HepG2 (cell line): ENCODE measurements around the gene ANKZF1. TPM values are rescaled to one million over a fixed set of nuclear protein-coding genes. Genes with fewer than 3 reads are reported as not detected.

Experiments
- BCL6 ChIP-seq: IDR thresholded peaks from 2 replicates; pipeline ENCODE4 v1.6.1; 2016; ENCODE audit warnings: missing genetic modification reagents, missing compliant biosample characterization
- CBX1 ChIP-seq: IDR thresholded peaks from one replicate; pipeline ENCODE4 v1.6.1; 2016; ENCODE audit warnings: antibody characterized with exemption, low read depth
- GZF1 ChIP-seq: sonication (generic); formaldehyde crosslinking; IDR thresholded peaks from 2 replicates; pipeline ENCODE4 v1.5.1; 2020; ENCODE audit warnings: mild to moderate bottlenecking, missing genetic modification reagents
- NPAS2 ChIP-seq: sonication (generic); formaldehyde crosslinking; IDR thresholded peaks from 2 replicates; pipeline ENCODE4 v1.8.0; 2022; ENCODE audit warnings: mild to moderate bottlenecking, missing genetic modification reagents, borderline replicate concordance
- SRSF1 ChIP-seq: fragments of 200-400 bp; formaldehyde crosslinking; optimal IDR thresholded peaks from 2 replicates; pipeline ENCODE3; 2017; ENCODE audit warnings: mild to moderate bottlenecking, low read depth, low read length, moderate library complexity
- THYN1 ChIP-seq: sonication (generic); formaldehyde crosslinking; IDR thresholded peaks from 2 replicates; pipeline ENCODE4 v1.8.1; 2023; ENCODE audit warnings: low read depth, mild to moderate bottlenecking, moderate library complexity, missing genetic modification reagents, borderline replicate concordance
- XRCC5 ChIP-seq: fragments of 200-400 bp; formaldehyde crosslinking; optimal IDR thresholded peaks from 2 replicates; pipeline ENCODE3; 2017; ENCODE audit warnings: mild to moderate bottlenecking, low read length
- ZFP1 ChIP-seq: IDR thresholded peaks from 2 replicates; pipeline ENCODE4 v1.6.1; 2016
- ZNF501 ChIP-seq: sonication (generic); formaldehyde crosslinking; IDR thresholded peaks from 2 replicates; pipeline ENCODE4 v1.5.1; 2020; ENCODE audit warnings: mild to moderate bottlenecking, moderate library complexity, missing genetic modification reagents
- ZNF546 ChIP-seq: sonication (generic); formaldehyde crosslinking; conservative IDR thresholded peaks from 2 replicates; pipeline ENCODE4 v1.8.1; 2023; ENCODE audit warnings: mild to moderate bottlenecking, missing genetic modification reagents
- ZNF761 ChIP-seq: sonication (generic); formaldehyde crosslinking; conservative IDR thresholded peaks from 2 replicates; pipeline ENCODE4 v1.4.0; 2020; ENCODE audit warnings: mild to moderate bottlenecking, missing genetic modification reagents
- ZNF841 ChIP-seq: sonication (generic); formaldehyde crosslinking; IDR thresholded peaks from 2 replicates; pipeline ENCODE4 v1.8.1; 2023; ENCODE audit warnings: missing genetic modification reagents, borderline replicate concordance
- polyA plus RNA-seq, 8 experiments: library from polyadenylated mRNA; depleted of rRNA in 3 of 8; stranded (reverse) in 7 of 8; unstranded in 1 of 8; fragments of >200 nt; fragmentation: Illumina TruSeq in 4 of 8; extraction: Trizol in 4 of 8; gene quantifications; 2 replicates each; pipeline versions ENCODE4 v1.2.1 to v1.2.3, GENCODE V29; 2011 to 2016; ENCODE audit warnings: low read depth in 4 of 8, missing spikeins in 1 of 8, mixed read lengths in 1 of 8; ENCODE audit not compliant: insufficient read depth in 1 of 8
- total RNA-seq, 5 experiments: library from RNA; depleted of rRNA; stranded (reverse); fragments of >200 nt; fragmentation: Illumina TruSeq; extraction: Trizol; gene quantifications; 2 replicates each; pipeline ENCODE4 v1.2.3, GENCODE V29; 2016; ENCODE audit warnings: low read depth in 1 of 5
- TF ChIP-seq, protein P1 (sequence below): sonication (generic); formaldehyde crosslinking; IDR thresholded peaks from 2 replicates; pipeline ENCODE4 v1.5.1; 2020; ENCODE audit warnings: mild to moderate bottlenecking, missing genetic modification reagents, borderline replicate concordance
- TF ChIP-seq, protein P2 (sequence below): IDR thresholded peaks from 2 replicates; pipeline ENCODE4 v1.6.1; 2012; ENCODE audit warnings: low read length, improper control_type of control experiment
- TF ChIP-seq, protein P3 (sequence below): sonication (generic); formaldehyde crosslinking; IDR thresholded peaks from 2 replicates; pipeline ENCODE4 v1.5.0; 2020; ENCODE audit warnings: missing genetic modification reagents, mild to moderate bottlenecking, borderline replicate concordance
- TF ChIP-seq, protein P4 (sequence below): sonication (generic); formaldehyde crosslinking; IDR thresholded peaks from 2 replicates; pipeline ENCODE4 v1.8.1; 2023; ENCODE audit warnings: missing genetic modification reagents, mild to moderate bottlenecking, borderline replicate concordance
- TF ChIP-seq, protein P5 (sequence below): sonication (generic); formaldehyde crosslinking; IDR thresholded peaks from 2 replicates; pipeline ENCODE4 v1.4.0; 2020; ENCODE audit warnings: missing genetic modification reagents, mild to moderate bottlenecking, borderline replicate concordance
- TF ChIP-seq, protein P6 (sequence below): sonication (generic); formaldehyde crosslinking; IDR thresholded peaks from 2 replicates; pipeline ENCODE4 v1.9.0; 2021; ENCODE audit warnings: missing genetic modification reagents, borderline replicate concordance

ANKZF1 gene
- total and polyA plus RNA-seq, 2 of the 13 experiments (the other 11 are each of a cell fraction or from before 2014, with no cell fraction given): 25.3 to 128 TPM

DNA sequence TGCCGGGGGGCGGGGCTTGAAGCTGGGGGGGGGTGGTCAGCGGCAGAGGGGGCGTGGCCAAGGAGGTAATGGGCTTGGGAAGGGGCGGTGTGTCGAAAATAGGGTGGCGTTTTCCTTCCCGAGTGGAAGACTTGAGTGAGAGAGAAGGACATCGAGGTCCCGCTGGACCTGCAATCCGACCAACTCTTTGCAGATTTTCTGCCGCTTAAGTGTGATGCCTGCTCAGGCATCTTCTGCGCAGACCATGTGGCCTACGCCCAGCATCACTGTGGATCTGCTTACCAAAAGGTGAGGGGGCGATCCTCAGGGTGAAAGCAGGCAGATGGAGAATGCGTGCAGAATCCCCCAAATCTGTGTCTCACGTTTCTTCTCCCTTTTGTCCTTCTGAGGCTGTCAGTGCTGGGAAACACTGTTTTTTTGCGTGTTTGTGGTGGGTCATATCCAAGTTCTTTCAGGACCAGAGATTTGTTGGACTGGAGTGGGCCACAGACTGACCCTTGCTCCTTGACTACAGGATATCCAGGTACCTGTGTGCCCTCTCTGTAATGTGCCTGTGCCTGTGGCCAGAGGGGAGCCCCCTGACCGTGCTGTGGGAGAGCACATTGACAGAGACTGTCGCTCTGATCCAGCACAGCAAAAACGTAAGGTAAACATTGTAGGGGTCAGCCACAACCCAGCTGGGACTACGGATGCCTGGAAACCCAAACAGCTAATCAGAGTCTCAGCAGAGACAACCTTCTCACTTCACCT is 22.3 kb upstream of the ANKZF1 start (continued):
- TF ChIP-seq, protein P1, sequence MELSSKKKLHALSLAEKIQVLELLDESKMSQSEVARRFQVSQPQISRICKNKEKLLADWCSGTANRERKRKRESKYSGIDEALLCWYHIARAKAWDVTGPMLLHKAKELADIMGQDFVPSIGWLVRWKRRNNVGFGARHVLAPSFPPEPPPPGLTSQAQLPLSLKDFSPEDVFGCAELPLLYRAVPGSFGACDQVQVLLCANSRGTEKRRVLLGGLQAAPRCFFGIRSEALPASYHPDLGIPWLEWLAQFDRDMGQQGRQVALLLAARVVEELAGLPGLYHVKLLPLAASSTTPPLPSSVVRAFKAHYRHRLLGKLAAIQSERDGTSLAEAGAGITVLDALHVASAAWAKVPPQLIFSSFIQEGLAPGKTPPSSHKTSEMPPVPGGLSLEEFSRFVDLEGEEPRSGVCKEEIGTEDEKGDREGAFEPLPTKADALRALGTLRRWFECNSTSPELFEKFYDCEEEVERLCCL: no peak
- TF ChIP-seq, protein P2, sequence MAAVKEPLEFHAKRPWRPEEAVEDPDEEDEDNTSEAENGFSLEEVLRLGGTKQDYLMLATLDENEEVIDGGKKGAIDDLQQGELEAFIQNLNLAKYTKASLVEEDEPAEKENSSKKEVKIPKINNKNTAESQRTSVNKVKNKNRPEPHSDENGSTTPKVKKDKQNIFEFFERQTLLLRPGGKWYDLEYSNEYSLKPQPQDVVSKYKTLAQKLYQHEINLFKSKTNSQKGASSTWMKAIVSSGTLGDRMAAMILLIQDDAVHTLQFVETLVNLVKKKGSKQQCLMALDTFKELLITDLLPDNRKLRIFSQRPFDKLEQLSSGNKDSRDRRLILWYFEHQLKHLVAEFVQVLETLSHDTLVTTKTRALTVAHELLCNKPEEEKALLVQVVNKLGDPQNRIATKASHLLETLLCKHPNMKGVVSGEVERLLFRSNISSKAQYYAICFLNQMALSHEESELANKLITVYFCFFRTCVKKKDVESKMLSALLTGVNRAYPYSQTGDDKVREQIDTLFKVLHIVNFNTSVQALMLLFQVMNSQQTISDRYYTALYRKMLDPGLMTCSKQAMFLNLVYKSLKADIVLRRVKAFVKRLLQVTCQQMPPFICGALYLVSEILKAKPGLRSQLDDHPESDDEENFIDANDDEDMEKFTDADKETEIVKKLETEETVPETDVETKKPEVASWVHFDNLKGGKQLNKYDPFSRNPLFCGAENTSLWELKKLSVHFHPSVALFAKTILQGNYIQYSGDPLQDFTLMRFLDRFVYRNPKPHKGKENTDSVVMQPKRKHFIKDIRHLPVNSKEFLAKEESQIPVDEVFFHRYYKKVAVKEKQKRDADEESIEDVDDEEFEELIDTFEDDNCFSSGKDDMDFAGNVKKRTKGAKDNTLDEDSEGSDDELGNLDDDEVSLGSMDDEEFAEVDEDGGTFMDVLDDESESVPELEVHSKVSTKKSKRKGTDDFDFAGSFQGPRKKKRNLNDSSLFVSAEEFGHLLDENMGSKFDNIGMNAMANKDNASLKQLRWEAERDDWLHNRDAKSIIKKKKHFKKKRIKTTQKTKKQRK: no peak
- no peak for TF ChIP-seq NPAS2
- TF ChIP-seq ZNF501 (CRISPR knock-in tag): no peak; the same call in 1 of the 2 replicates
- no peak for TF ChIP-seq ZNF841 (CRISPR knock-in tag)
- no peak for TF ChIP-seq ZFP1
- TF ChIP-seq ZNF546: no peak
- TF ChIP-seq, protein P3, sequence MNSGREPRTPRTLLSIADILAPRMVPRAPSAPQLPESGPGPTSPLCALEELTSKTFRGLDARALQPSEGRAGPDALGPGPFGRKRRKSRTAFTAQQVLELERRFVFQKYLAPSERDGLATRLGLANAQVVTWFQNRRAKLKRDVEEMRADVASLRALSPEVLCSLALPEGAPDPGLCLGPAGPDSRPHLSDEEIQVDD: no peak
- no peak for TF ChIP-seq XRCC5
- TF ChIP-seq, protein P4, sequence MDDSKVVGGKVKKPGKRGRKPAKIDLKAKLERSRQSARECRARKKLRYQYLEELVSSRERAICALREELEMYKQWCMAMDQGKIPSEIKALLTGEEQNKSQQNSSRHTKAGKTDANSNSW (CRISPR knock-in tag): no peak; the same call in 1 of the 2 replicates
- TF ChIP-seq, protein P5, sequence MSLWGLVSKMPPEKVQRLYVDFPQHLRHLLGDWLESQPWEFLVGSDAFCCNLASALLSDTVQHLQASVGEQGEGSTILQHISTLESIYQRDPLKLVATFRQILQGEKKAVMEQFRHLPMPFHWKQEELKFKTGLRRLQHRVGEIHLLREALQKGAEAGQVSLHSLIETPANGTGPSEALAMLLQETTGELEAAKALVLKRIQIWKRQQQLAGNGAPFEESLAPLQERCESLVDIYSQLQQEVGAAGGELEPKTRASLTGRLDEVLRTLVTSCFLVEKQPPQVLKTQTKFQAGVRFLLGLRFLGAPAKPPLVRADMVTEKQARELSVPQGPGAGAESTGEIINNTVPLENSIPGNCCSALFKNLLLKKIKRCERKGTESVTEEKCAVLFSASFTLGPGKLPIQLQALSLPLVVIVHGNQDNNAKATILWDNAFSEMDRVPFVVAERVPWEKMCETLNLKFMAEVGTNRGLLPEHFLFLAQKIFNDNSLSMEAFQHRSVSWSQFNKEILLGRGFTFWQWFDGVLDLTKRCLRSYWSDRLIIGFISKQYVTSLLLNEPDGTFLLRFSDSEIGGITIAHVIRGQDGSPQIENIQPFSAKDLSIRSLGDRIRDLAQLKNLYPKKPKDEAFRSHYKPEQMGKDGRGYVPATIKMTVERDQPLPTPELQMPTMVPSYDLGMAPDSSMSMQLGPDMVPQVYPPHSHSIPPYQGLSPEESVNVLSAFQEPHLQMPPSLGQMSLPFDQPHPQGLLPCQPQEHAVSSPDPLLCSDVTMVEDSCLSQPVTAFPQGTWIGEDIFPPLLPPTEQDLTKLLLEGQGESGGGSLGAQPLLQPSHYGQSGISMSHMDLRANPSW (CRISPR knock-in tag): no peak; the same call in 1 of the 2 replicates
- TF ChIP-seq SRSF1: no peak
- no peak for TF ChIP-seq GZF1 (CRISPR knock-in tag)
- no peak; the same call in 1 of the 2 replicates for TF ChIP-seq ZNF761 (CRISPR knock-in tag)
- no peak for TF ChIP-seq CBX1
- TF ChIP-seq, protein P6, sequence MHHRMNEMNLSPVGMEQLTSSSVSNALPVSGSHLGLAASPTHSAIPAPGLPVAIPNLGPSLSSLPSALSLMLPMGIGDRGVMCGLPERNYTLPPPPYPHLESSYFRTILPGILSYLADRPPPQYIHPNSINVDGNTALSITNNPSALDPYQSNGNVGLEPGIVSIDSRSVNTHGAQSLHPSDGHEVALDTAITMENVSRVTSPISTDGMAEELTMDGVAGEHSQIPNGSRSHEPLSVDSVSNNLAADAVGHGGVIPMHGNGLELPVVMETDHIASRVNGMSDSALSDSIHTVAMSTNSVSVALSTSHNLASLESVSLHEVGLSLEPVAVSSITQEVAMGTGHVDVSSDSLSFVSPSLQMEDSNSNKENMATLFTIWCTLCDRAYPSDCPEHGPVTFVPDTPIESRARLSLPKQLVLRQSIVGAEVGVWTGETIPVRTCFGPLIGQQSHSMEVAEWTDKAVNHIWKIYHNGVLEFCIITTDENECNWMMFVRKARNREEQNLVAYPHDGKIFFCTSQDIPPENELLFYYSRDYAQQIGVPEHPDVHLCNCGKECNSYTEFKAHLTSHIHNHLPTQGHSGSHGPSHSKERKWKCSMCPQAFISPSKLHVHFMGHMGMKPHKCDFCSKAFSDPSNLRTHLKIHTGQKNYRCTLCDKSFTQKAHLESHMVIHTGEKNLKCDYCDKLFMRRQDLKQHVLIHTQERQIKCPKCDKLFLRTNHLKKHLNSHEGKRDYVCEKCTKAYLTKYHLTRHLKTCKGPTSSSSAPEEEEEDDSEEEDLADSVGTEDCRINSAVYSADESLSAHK (CRISPR knock-in tag): no peak
- no peak for TF ChIP-seq BCL6 (CRISPR knock-in tag)
- no peak for TF ChIP-seq THYN1
